Neuronal stem cell (in vitro differentiated cells): Measurements from ENCODE around the gene RABL6.
A peak's percentile ranks its signal among the peaks of the same experiment; 100 is the strongest.

Source experiments
- DNase-seq: peaks from one replicate; pipeline ENCODE4 v3.0.0-alpha.2; 2013; ENCODE audit warnings: low spot score
- H2AFZ ChIP-seq: one replicate; pipeline ENCODE4 v1.6.1; 2013; ENCODE audit warnings: mild to moderate bottlenecking, low read length, inconsistent platforms
- H2AK5ac ChIP-seq: 2 replicates; pipeline ENCODE4 v1.6.1; 2013; ENCODE audit warnings: low read depth, mild to moderate bottlenecking, inconsistent platforms, low read length, moderate library complexity, mixed read lengths
- H2BK120ac ChIP-seq: 2 replicates; pipeline ENCODE4 v1.6.1; 2013; ENCODE audit warnings: low read depth, mild to moderate bottlenecking, inconsistent platforms, low read length, moderate library complexity, mixed read lengths
- H2BK12ac ChIP-seq: one replicate; pipeline ENCODE4 v1.6.1; 2013; ENCODE audit warnings: low read length, inconsistent platforms
- H2BK15ac ChIP-seq: 2 replicates; pipeline ENCODE4 v1.6.1; 2013; ENCODE audit warnings: mild to moderate bottlenecking, low read length, inconsistent platforms, mixed read lengths
- H2BK5ac ChIP-seq: one replicate; pipeline ENCODE4 v1.6.1; 2013; ENCODE audit warnings: inconsistent platforms, mild to moderate bottlenecking, low read length, moderate library complexity
- H3K14ac ChIP-seq: one replicate; pipeline ENCODE4 v1.6.1; 2013; ENCODE audit warnings: low read length, inconsistent platforms
- H3K18ac ChIP-seq: 2 replicates; pipeline ENCODE4 v1.6.1; 2013; ENCODE audit warnings: low read length, inconsistent platforms
- H3K23ac ChIP-seq: 2 replicates; pipeline ENCODE4 v1.6.1; 2013; ENCODE audit warnings: low read depth, mild to moderate bottlenecking, mixed read lengths, low read length, inconsistent platforms; ENCODE audit not compliant: poor library complexity
- H3K27ac ChIP-seq: replicated peaks from 3 replicates; pipeline ENCODE4 v1.5.1; 2013; ENCODE audit warnings: low read length, inconsistent platforms
- H3K27me3 ChIP-seq, 3 experiments: 2 replicates each; pipeline ENCODE4 v1.6.1; 2013; ENCODE audit warnings: low read length in 3 of 3, mild to moderate bottlenecking in 2 of 3, inconsistent platforms in 1 of 3, low read depth in 1 of 3, mixed read lengths in 1 of 3, moderate library complexity in 1 of 3; ENCODE audit not compliant: control insufficient read depth in 3 of 3, insufficient read depth in 3 of 3
- H3K36me3 ChIP-seq, 2 donors: replicated peaks in 1 of 2; 2 replicates each; pipeline ENCODE4 v1.6.1; 2013; ENCODE audit warnings: low read length in 2 of 2; ENCODE audit not compliant: control insufficient read depth in 2 of 2, insufficient read depth in 2 of 2
- H3K4ac ChIP-seq: 2 replicates; pipeline ENCODE4 v1.6.1; 2013; ENCODE audit warnings: inconsistent platforms, mild to moderate bottlenecking, low read length, moderate library complexity
- H3K4me1 ChIP-seq, 2 donors: 1 replicate in 1 of 2; 2 replicates in 1 of 2; pipeline ENCODE4 v1.6.1; 2013; ENCODE audit warnings: low read length in 2 of 2, low read depth in 1 of 2; ENCODE audit not compliant: control insufficient read depth in 2 of 2, insufficient read depth in 1 of 2
- H3K4me2 ChIP-seq: one replicate; pipeline ENCODE4 v1.6.1; 2013; ENCODE audit warnings: mild to moderate bottlenecking, low read length, inconsistent platforms; ENCODE audit not compliant: insufficient read depth, poor library complexity, severe bottlenecking
- H3K4me3 ChIP-seq, 2 donors: 2 replicates each; pipeline ENCODE4 v1.5.1; 2013; ENCODE audit warnings: low read length in 2 of 2, mild to moderate bottlenecking in 2 of 2, inconsistent platforms in 1 of 2, moderate library complexity in 1 of 2
- H3K79me1 ChIP-seq: one replicate; pipeline ENCODE4 v1.6.1; 2013; ENCODE audit warnings: low read depth, mild to moderate bottlenecking, inconsistent platforms, low read length, moderate library complexity
- H3K9ac ChIP-seq: one replicate; pipeline ENCODE4 v1.6.1; 2013; ENCODE audit warnings: mild to moderate bottlenecking, low read depth, low read length, inconsistent platforms; ENCODE audit not compliant: poor library complexity
- H3K9me3 ChIP-seq, 2 donors: replicated peaks in 1 of 2; 2 replicates each; pipeline versions ENCODE3 to v1.6.1; 2013; ENCODE audit warnings: low read length in 2 of 2, mild to moderate bottlenecking in 2 of 2, inconsistent platforms in 1 of 2, low read depth in 1 of 2, mixed read lengths in 1 of 2, moderate library complexity in 1 of 2; ENCODE audit not compliant: control insufficient read depth in 2 of 2, insufficient read depth in 1 of 2
- H4K8ac ChIP-seq: one replicate; pipeline ENCODE4 v1.6.1; 2013; ENCODE audit warnings: low read depth, mild to moderate bottlenecking, inconsistent platforms, low read length, moderate library complexity
- H4K91ac ChIP-seq: one replicate; pipeline ENCODE4 v1.6.1; 2013; ENCODE audit warnings: low read length, low read depth, mild to moderate bottlenecking, inconsistent platforms; ENCODE audit not compliant: poor library complexity
- WGBS, 2 donors: extraction: QIAGEN DNeasy Blood & Tissue Kit; methylation state at CpG; one replicate each; pipeline ENCODE4 v1.1.7; 2013; ENCODE audit warnings: missing lambda C conversion rate in 2 of 2, mixed read lengths in 1 of 2; ENCODE audit not compliant: insufficient read length in 2 of 2, insufficient replicate concordance in 1 of 2; ENCODE audit errors: extremely low coverage in 2 of 2; 5-methylcytosine and 5-hydroxymethylcytosine counted together

Gene RABL6

DNA sequence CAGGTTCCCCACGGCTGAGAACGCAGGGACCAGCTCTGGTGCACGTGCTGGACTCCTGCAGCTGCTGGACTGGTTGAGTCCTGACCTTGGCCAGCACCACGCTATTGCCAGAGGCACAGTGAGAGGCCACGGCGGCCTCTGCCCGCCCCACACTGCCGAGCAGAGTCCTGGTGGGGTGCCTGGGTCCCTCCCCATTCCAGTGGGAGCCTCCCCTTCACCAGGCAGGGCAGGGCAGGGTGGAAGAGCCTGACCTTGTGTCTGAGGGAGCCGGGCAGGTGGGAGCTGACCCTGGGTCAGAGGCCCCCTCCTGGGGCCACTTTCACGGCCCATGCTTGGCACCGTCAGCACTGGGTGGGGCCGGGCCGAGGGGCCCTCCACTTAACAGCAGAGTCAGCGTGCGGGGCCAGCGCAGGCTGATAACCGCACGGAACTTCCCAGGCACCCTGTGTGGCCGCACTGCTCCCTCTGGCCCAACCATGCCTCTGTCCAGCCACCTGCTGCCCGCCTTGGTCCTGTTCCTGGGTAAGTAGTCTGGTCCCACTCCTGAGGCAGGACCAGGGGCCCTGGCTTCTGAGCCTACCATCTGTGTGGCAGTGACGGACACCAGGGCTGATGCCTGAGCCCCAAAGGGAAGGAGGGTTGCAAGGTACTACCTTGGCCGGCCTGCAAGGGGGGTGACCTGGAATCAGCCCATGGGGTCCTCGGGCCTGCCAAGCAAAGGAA, 44.4 kb downstream of the RABL6 start, which contains the start of gene MAMDC4:
TSS of gene MAMDC4 (plus strand) at position 406 of the 723 bp plus-strand sequence. CDS start at position 477, 71 bp downstream.
- Histone ChIP-seq H2BK12ac (no peak within 1 kb of the TSS), H2BK15ac (no peak within 1 kb of the TSS), H3K4me2 (no peak within 1 kb of the TSS), H3K23ac (peak within 1 kb of the TSS; percentile 23), H3K14ac (no peak within 1 kb of the TSS), H3K36me3 (peaks cover 16 to 30% of the 10 kb centered on the region in 2 donors), H3K4me1 (peaks cover 9 to 11% of the 10 kb centered on the region in 2 donors), H3K4me3 (peak within 1 kb of the TSS; percentile 4 to 31), H2AK5ac (peak within 1 kb of the TSS; percentile 79), H2BK5ac (peak within 1 kb of the TSS; percentile 84), H3K9ac (peak within 1 kb of the TSS; percentile 70), H3K27ac (no peak within 1 kb of the TSS), H3K79me1 (peaks cover 14% of the 10 kb centered on the region), H2BK120ac (no peak within 1 kb of the TSS), H3K18ac (peak within 1 kb of the TSS; percentile 19), H3K9me3 (no peaks in the 10 kb centered on the region), H4K8ac (peak within 1 kb of the TSS; percentile 95), H3K27me3 (no peaks in the 10 kb centered on the region), H3K4ac (no peak within 1 kb of the TSS), H4K91ac (no peak within 1 kb of the TSS), H2AFZ (no peak within 1 kb of the TSS)
- no peak for DNase-seq
- WGBS, 2 donors: no CpG with 5 or more reads among the region's 23 CpGs

DNA sequence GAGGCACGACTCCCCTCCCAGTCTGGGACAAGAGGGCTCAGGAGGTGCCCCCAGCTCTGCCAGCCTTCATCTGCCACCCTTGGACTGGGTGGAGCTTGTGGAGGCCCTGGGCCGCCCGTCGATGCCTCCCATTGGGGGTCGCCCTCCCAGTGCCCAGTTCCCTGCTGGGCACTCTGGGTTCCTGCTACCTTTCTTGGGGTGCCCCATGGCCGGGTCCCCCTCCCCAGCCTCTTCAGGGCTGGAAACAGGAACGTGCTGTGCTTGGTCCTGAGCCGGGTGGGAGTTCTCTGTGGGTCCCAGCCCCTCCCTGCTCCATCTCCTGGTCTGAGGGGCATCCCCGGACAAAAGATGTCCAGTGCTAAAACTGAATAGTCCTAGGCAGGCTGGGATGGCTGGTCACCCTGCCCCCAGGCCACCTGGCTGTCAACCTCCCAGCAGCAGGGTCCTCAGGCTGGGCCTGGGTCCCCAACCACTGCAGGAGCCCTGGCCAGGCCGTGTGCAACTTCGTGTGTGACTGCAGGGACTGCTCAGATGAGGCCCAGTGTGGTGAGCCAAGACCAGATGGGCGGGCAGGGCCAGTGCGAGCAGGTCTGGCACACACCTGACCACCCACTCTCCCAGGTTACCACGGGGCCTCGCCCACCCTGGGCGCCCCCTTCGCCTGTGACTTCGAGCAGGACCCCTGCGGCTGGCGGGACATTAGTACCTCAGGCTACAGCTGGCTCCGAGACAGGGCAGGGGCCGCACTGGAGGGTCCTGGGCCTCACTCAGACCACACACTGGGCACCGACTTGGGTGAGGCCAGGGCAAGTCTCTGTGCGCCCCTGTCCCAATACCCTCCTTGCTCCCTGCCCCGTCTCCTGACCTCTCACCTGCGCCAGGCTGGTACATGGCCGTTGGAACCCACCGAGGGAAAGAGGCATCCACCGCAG, 45.2 kb downstream of the RABL6 start:
- Histone ChIP-seq H3K79me1 (peaks cover 16% of the 10 kb centered on the region), H2AFZ (no peak overlapping the region), H3K18ac (peak overlapping the region; percentile 19), H2BK15ac (no peak overlapping the region), H2BK12ac (no peak overlapping the region), H3K4me3 (peak overlapping the region in 1 of 2 donors; percentile 31), H2AK5ac (peak overlapping the region; percentile 79), H3K23ac (peak overlapping the region; percentile 5), H3K14ac (no peak overlapping the region), H3K27ac (no peak overlapping the region), H3K36me3 (peaks cover 16 to 30% of the 10 kb centered on the region in 2 donors), H3K9ac (no peak overlapping the region), H4K8ac (no peak overlapping the region), H2BK120ac (no peak overlapping the region), H3K27me3 (no peaks in the 10 kb centered on the region), H3K4me1 (peaks cover 9% of the 10 kb centered on the region in 2 donors), H4K91ac (no peak overlapping the region), H3K9me3 (no peaks in the 10 kb centered on the region), H3K4ac (no peak overlapping the region), H2BK5ac (peak overlapping the region; percentile 84), H3K4me2 (no peak overlapping the region)
- no peak for DNase-seq
- no CpG with 5 or more reads among the region's 29 CpGs for WGBS, 2 donors

DNA sequence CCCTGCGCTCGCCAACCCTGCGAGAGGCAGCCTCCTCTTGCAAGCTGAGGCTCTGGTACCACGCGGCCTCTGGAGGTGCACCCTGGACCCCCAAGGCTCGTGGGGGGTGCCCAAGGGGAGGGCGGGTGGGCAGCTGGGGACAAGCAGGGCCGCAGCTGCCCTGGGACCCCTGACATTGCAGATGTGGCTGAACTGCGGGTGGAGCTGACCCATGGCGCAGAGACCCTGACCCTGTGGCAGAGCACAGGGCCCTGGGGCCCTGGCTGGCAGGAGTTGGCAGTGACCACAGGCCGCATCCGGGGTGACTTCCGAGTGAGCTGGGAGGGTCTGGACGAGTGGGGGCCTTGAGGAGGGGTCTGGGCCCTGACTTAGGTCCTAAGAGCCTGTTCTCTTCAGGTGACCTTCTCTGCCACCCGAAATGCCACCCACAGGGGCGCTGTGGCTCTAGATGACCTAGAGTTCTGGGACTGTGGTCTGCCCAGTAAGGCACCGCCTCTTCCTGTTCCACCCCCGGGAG, 45.9 kb downstream of the RABL6 start:
- H3K4me3 ChIP-seq: no peak overlapping the region
- H3K14ac ChIP-seq: no peak overlapping the region
- H2BK12ac ChIP-seq: no peak overlapping the region
- no peak overlapping the region for H3K18ac ChIP-seq
- no peak overlapping the region for H4K8ac ChIP-seq
- H2AFZ ChIP-seq: no peak overlapping the region
- H2BK5ac ChIP-seq: no peak overlapping the region
- no CpG with 5 or more reads among the region's 18 CpGs for WGBS, 2 donors
- H3K23ac ChIP-seq: no peak overlapping the region
- DNase-seq: no peak
- H3K27ac ChIP-seq: no peak overlapping the region
- peaks cover 13% of the 10 kb centered on the region for H3K79me1 ChIP-seq
- no peak overlapping the region for H4K91ac ChIP-seq
- H3K4me1 ChIP-seq: peaks cover 9% of the 10 kb centered on the region in 2 donors
- H3K4me2 ChIP-seq: no peak overlapping the region
- no peaks in the 10 kb centered on the region for H3K9me3 ChIP-seq
- H3K9ac ChIP-seq: no peak overlapping the region
- peaks cover 19 to 30% of the 10 kb centered on the region in 2 donors for H3K36me3 ChIP-seq
- no peak overlapping the region for H2AK5ac ChIP-seq
- no peak overlapping the region for H2BK120ac ChIP-seq
- no peak overlapping the region for H3K4ac ChIP-seq
- no peaks in the 10 kb centered on the region for H3K27me3 ChIP-seq
- no peak overlapping the region for H2BK15ac ChIP-seq
